ENCODE data around the gene GAB3.
A peak's percentile ranks its signal among the peaks of the same experiment; 100 is the strongest.

GAB3 gene

DNA sequence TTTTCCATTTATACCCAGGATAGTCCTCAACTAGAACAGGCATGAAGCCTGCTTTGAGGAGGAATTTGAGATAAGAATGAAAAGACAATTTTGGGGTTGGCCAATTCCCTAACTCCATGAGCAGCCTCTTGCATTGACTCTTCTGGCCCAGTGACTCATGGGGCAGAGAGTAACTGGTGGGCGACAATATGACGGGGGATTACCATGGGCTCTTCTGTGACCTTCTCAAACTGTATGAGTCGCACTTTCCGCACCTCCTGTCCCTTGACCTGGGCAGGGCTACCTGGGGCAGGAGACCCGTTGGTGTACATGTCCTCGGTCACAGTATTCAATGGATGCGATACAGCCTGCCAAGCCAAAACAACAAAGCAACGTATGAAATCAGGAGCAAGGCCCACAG lies 41.1 kb upstream of the GAB3 start:
- in situ Hi-C loops (cut with HindIII; ENCODE audit: low sequenced_read_pairs) = no loop called here
- no peak for DNase-seq (ENCODE audit: low read depth, low spot score)
- TF ChIP-seq, protein P1, sequence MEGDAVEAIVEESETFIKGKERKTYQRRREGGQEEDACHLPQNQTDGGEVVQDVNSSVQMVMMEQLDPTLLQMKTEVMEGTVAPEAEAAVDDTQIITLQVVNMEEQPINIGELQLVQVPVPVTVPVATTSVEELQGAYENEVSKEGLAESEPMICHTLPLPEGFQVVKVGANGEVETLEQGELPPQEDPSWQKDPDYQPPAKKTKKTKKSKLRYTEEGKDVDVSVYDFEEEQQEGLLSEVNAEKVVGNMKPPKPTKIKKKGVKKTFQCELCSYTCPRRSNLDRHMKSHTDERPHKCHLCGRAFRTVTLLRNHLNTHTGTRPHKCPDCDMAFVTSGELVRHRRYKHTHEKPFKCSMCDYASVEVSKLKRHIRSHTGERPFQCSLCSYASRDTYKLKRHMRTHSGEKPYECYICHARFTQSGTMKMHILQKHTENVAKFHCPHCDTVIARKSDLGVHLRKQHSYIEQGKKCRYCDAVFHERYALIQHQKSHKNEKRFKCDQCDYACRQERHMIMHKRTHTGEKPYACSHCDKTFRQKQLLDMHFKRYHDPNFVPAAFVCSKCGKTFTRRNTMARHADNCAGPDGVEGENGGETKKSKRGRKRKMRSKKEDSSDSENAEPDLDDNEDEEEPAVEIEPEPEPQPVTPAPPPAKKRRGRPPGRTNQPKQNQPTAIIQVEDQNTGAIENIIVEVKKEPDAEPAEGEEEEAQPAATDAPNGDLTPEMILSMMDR (IDR thresholded peaks at IDR 0.05; ENCODE audit: low read depth, low read length) = no peak
- no peak overlapping the region for H3K4me3 ChIP-seq (ENCODE audit: low read depth, low read length)

DNA sequence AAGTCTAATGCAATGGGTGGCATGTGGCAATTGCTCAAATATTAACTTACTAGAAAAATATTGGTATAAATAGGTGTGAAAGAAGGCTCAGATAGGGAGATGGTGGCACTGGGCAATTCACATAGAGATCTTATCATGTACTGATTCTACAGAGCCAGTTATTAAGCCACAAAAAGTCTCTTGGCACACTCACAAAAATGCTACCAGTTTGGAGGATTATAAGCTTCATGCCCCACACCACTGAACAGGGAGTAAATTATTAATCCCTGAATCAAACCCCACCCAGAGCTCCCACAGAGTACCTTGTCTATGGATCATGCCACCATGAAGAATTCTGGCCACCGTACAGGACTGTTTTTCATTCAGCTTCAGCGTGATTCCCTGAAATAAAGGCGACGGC lies 40.6 kb upstream of the GAB3 start:
- DNase-seq (ENCODE audit: low read depth, low spot score) = no peak
- TF ChIP-seq, protein P1 (IDR thresholded peaks at IDR 0.05; ENCODE audit: low read depth, low read length) = no peak
- no peak overlapping the region for H3K4me3 ChIP-seq (ENCODE audit: low read depth, low read length)
- in situ Hi-C loops (cut with HindIII; ENCODE audit: low sequenced_read_pairs) = no loop called here

DNA sequence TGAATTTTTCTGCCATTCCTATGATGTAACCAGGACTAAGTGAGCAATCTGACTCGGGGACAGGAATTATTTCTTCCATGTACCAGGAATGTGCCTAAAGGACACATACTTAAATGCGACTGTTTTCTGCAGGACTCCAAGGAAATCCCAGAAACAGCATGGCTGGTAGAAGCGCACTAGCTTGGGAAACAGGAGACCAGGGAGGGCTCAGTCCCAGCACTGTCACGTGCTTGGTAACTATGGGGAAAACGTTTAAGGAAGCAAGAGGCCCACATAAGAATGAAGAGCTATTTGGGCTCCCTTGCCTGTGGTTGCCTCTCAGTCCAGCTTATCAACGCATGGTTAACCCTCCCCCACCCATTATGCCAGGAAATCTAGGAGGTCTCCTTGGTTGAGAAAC lies 34.8 kb upstream of the GAB3 start:
- TF ChIP-seq, protein P1 (IDR thresholded peaks at IDR 0.05; ENCODE audit: low read depth, low read length) = no peak
- in situ Hi-C loops (cut with HindIII; ENCODE audit: low sequenced_read_pairs) = no loop called here
- H3K4me3 ChIP-seq (ENCODE audit: low read depth, low read length) = no peak overlapping the region
- no peak for DNase-seq (ENCODE audit: low read depth, low spot score)

DNA sequence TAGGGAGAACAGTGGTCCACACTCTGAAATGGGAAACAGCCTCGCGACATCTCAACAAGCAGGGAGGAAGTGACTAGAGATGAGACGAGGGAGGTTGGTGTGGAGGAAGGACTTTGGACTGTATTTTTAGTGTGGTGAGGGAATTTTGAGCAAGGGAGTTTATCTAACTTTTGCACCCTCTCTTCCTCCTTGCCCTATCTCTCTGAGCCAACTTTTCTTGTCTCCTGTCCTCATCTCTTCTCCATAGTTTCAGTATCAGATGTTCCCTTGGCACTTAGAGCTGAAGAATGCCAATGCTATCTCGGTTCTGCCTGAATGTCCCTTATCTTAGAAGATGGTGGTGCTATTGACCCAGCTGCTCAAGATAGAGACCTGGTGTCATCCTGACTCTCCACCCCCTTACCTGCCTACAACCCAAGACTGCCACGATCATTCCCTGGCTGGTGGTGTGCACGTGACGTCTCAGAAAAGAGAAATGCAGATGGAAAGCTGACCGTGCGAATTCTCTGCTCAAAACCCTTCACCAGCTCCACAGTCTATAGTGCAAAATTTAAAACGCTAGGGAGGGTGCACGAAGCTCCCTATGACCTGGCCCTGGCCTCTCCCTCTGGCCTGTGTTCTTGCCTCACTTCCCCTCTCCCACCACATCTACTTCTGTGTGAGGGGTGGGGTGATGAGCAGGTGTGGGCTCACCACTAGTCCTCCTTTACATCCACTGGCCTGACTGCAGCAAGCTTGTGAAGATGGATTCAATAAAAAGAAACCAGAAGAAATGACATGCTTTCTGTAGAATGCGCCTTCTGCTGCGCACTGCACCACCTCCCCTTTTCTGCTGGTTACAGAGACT lies 33.5 kb upstream of the GAB3 start:
- TF ChIP-seq, protein P1 (IDR thresholded peaks at IDR 0.05; ENCODE audit: low read depth, low read length) = no peak
- DNase-seq (ENCODE audit: low read depth, low spot score) = no peak
- no peak overlapping the region for H3K4me3 ChIP-seq (ENCODE audit: low read depth, low read length)
- in situ Hi-C loops (cut with HindIII; ENCODE audit: low sequenced_read_pairs) = no loop called here

DNA sequence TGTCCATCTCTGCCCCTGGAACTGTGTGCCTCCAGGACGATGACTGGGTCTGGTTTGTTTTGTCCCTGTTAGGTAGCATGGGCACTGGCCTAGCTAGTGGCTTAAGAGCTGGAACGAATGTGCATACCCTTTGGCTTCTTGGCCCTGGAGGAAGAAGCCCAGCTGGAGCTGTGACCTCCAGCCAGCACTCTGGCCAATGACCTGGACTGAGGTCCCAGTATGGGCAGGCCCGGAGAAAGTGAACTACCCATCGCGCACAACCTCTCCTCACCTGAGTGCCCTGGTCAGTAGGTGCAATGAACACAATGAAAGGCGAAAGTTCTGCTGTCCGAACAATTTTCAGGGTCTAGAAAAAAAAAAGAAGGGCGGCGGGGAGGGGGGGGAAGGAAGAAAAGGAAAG lies 30.1 kb upstream of the GAB3 start:
- TF ChIP-seq, protein P1 (IDR thresholded peaks at IDR 0.05; ENCODE audit: low read depth, low read length) = no peak
- in situ Hi-C loops (cut with HindIII; ENCODE audit: low sequenced_read_pairs) = no loop called here
- H3K4me3 ChIP-seq (ENCODE audit: low read depth, low read length) = no peak overlapping the region
- no peak for DNase-seq (ENCODE audit: low read depth, low spot score)

DNA sequence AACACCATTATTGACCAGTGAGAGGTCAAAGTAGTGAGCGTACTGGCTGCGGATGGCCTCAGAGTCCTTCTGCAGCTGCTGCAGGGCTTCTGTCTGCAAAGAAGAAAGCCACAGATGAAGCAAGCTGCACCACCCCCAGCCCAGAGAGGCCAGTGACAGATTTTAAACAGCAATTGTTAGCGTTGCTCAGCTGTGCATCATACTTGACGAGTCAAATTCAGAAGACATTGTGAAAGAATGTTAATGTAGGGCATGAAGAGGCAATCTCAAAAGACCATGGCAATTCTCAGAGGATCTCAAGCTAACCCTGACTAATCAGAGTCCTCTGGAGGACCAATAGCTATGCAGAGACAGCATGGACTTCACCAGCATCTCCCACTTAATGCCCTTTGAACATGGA lies 28.4 kb upstream of the GAB3 start:
- TF ChIP-seq, protein P1 (IDR thresholded peaks at IDR 0.05; ENCODE audit: low read depth, low read length) = no peak
- in situ Hi-C loops (cut with HindIII; ENCODE audit: low sequenced_read_pairs) = no loop called here
- H3K4me3 ChIP-seq (ENCODE audit: low read depth, low read length) = no peak overlapping the region
- peak; percentile 2 for DNase-seq (ENCODE audit: low read depth, low spot score)

Data from astrocyte of the spinal cord (primary cell).